ENCODE data around the gene VPS13A. TPM values are rescaled to one million over a fixed set of nuclear protein-coding genes. Genes with fewer than 3 reads are reported as not detected.

VPS13A gene
- total RNA-seq: 28.5 TPM

GRCh38 chr9:77177143-77177893, at the start of gene VPS13A:
VPS13A (plus strand) TSS chr9:77177534; CDS start chr9:77177705, 171 bp downstream.
- DNase-seq (ENCODE audit: low spot score in 2 of 2): peak; percentile 82 to 84
- FAIRE-seq: no peak

- no peak for FAIRE-seq
- no peak for DNase-seq (ENCODE audit: low spot score in 2 of 2)
Observed at GRCh38 chr9:77128125-77128789, 49.1 kb upstream of the VPS13A start.

GRCh38 chr9:77131399-77131798, 45.9 kb upstream of the VPS13A start:
- FAIRE-seq: no peak
- DNase-seq (ENCODE audit: low spot score in 2 of 2): no peak

GRCh38 chr9:77133011-77133410, 44.3 kb upstream of the VPS13A start:
- DNase-seq (ENCODE audit: low spot score in 2 of 2) (no peak), FAIRE-seq (no peak)

GRCh38 chr9:77142366-77142765, 35.0 kb upstream of the VPS13A start:
- FAIRE-seq (no peak), DNase-seq (ENCODE audit: low spot score in 2 of 2) (no peak)

- no peak for FAIRE-seq
- DNase-seq (ENCODE audit: low spot score in 2 of 2): no peak
Observed at GRCh38 chr9:77149879-77150278, 27.5 kb upstream of the VPS13A start.

- FAIRE-seq (no peak), DNase-seq (ENCODE audit: low spot score in 2 of 2) (no peak)
Observed at GRCh38 chr9:77152289-77152688, 25.0 kb upstream of the VPS13A start.

- DNase-seq (ENCODE audit: low spot score in 2 of 2): no peak
- no peak for FAIRE-seq
Observed at GRCh38 chr9:77156646-77157371, 20.5 kb upstream of the VPS13A start.

GRCh38 chr9:77158772-77159513, 18.4 kb upstream of the VPS13A start:
- FAIRE-seq (no peak), DNase-seq (ENCODE audit: low spot score in 2 of 2) (no peak)

GRCh38 chr9:77161191-77161590, 16.1 kb upstream of the VPS13A start:
- no peak for FAIRE-seq

GRCh38 chr9:77161966-77162365, 15.4 kb upstream of the VPS13A start:
- FAIRE-seq: no peak
- DNase-seq (ENCODE audit: low spot score in 2 of 2): no peak

More at GRCh38 chr9:77161191-77161590, 16.1 kb upstream of the VPS13A start:
- no peak for DNase-seq (ENCODE audit: low spot score in 2 of 2)

GRCh38 chr9:77162366-77162765, 15.0 kb upstream of the VPS13A start:
- no peak for FAIRE-seq
- no peak for DNase-seq (ENCODE audit: low spot score in 2 of 2)

- DNase-seq (ENCODE audit: low spot score in 2 of 2): no peak
- no peak for FAIRE-seq
Observed at GRCh38 chr9:77163884-77164283, 13.4 kb upstream of the VPS13A start.

GRCh38 chr9:77166193-77166592, 11.1 kb upstream of the VPS13A start:
- DNase-seq (ENCODE audit: low spot score in 2 of 2): no peak
- FAIRE-seq: no peak

- DNase-seq (ENCODE audit: low spot score in 2 of 2): no peak
- FAIRE-seq: no peak
Observed at GRCh38 chr9:77170991-77171699, 6.2 kb upstream of the VPS13A start.

- no peak for FAIRE-seq
- DNase-seq (ENCODE audit: low spot score in 2 of 2): no peak
Observed at GRCh38 chr9:77175151-77175550, 2.2 kb upstream of the VPS13A start.

- DNase-seq (ENCODE audit: low spot score in 2 of 2) (no peak), FAIRE-seq (no peak)
Observed at GRCh38 chr9:77176106-77176505, 1.2 kb upstream of the VPS13A start.

- FAIRE-seq (no peak), DNase-seq (ENCODE audit: low spot score in 2 of 2) (peak in 1 of 2 donors; percentile 33)
Observed at GRCh38 chr9:77176686-77177142, 620 bp upstream of the VPS13A start.

GRCh38 chr9:77177894-77178794, 810 bp downstream of the VPS13A start:
- FAIRE-seq: no peak
- DNase-seq (ENCODE audit: low spot score in 2 of 2): peak; percentile 25 to 29
